Hematopoietic multipotent progenitor cell treated with erythropoietin and hydrocortisone succinate and interleukin-3 and kit ligand, for 8 days (in vitro differentiated cells): ENCODE measurements around the gene TTC39A.
"Not testable (repeated sequence)": the region's sequence is repeated elsewhere in the genome, so short reads cannot be mapped to it uniquely, and the experiment has no call there.

ENCODE experiments used
- DNase-seq: peaks from one replicate; pipeline ENCODE4 v3.0.0-alpha.2; 2015

The TTC39A gene

GRCh38 chr1:51336004-51336403, 5.6 kb upstream of the TTC39A start:
- no peak for DNase-seq

DNA sequence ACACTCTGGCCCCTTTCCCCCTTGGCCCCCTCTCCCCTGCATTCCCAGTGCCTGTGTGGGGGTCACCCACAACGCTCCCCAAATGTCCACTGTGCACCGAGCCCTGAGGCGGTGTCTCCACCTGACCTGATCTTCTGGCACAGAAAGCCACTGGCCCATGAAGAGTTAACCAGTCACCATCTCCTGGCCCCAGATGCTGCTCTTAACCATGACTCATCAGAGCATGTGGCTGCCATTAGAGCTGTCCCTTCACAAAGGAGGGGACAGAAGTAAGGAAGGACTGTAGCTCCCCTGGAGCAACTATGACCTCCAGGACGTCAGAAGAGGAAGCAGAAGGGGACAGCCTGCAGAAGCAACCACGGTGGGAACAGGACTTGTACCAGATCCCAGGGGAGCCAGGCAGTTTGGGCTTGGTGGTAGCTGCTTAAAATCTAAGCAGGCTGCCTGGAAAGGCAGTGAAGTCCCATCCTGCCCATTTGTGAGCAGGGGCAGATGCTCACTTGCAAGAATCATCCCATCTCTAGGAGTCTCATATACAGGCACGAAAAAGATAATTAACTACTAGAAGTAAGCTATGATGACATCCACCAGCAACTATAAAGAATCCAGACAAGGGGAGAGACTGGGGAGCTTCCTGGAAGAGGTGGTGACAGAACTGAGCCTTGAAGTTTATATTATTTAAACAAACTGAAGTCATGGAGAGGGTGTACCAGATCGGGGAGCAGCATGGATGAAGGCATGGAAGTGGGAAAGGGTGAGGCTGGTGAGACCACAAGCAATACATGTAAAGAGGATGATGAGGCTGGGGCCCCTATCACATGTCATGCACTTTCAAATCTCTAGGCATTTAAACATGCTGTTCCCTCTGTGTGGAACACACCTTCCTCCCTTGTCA, 1.1 kb upstream of the TTC39A start:
- DNase-seq, result peak; percentile 80

GRCh38 chr1:51329443-51330325, 678 bp downstream of the TTC39A start:
- no peak for DNase-seq

- DNase-seq, result no peak
Observed at GRCh38 chr1:51328926-51329325, 1.4 kb downstream of the TTC39A start.

- no peak for DNase-seq
Observed at GRCh38 chr1:51328279-51328678, 2.1 kb downstream of the TTC39A start.

DNA sequence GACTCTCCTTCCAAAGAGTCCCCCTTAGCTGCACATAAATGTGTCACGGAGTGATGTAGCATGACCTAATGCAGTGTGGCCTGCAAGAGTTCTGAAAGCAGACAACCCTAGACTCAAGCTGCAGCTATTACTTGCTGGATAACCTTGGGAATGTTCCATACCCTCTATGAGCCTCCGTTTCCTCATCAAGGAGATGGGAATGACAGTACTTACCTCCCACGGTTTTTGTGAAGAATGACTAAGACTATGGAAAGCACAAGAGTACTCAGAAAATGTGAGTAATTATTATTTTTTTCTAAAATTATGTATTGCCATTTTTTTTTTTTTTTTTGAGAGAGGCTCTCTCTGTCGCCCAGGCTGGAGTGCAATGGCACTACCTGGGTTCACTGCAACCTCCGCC, 3.0 kb downstream of the TTC39A start:
- DNase-seq, result no peak

DNA sequence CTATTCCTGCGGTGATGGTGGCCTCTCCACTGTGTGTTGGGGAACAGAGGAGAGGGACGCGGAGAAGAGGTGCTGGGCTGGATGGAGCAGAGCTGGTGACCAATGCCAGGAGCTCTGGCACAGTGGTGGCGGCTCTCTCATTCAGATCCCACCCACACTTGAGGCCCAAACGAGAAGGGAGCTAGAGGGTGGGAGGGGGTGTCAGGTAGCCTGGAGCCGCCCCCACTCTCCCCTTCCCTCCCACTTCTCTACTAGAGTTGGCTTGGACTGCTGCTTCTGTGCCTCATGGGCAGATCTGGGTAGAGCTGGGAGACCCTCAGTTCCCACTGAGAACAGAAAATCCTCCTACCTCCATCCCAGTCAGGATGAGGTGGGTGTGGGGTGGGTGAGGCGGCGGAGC, 3.5 kb downstream of the TTC39A start:
- no peak for DNase-seq

DNA sequence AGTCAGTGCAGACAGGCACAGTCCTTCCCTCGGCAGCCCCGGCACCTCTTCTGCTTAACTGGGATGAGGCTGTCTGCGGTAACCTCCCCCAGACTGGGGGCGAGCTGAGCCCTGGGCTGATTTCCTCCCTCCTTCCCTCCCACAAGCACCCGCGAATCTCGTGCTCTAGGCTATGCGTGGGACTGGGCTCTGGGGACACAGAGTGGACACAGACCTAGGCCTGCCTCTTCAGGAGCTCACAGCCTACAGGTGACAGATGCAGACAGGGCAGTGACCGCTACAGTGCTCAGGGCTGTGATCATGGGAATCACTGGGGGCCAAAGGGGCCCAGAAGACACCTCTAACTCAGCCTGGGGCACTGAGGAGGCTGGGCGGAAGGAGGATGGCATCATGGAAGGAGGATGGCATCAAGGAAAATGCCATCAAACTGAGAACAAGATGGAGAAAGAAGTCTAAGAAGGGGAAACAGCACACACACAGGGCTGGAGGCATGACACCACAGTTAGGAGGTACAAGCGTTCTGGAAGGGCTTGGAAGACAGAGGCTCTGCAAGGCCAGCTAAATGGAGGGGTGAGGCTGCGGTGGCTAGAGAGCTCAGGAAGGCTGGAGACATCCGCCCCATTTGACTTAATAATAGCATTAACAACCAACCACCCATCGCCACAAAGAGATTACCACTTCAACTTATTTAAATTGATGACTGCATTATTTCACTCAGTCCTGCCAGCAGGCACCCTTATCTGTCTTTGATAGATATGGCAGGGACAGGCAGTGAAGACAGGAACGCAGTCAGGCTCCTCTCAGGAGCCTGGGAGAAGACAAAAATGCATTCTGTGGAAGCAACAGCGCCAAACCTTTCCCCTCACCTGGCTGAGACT, 4.2 kb downstream of the TTC39A start:
- DNase-seq, result peak; percentile 23

DNA sequence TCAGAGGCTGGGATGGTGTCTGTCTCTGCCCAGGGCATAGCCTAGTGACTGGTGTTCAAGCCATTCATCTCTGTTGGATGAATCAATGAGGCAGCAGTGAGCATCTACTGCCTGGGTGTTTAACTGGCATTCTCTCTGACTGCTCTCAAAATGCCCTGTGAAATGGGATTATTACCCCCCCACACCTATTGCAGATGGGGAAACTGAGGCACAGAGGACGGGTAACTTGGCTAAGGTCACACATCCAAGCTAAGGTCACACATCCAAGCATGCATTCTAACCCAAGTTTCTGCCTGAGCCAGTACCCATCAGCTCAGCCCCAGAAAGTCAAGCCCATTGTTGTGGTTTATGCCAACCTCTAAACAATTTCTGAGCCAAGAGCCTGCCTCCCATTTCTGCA, 5.0 kb downstream of the TTC39A start:
- no peak for DNase-seq

DNA sequence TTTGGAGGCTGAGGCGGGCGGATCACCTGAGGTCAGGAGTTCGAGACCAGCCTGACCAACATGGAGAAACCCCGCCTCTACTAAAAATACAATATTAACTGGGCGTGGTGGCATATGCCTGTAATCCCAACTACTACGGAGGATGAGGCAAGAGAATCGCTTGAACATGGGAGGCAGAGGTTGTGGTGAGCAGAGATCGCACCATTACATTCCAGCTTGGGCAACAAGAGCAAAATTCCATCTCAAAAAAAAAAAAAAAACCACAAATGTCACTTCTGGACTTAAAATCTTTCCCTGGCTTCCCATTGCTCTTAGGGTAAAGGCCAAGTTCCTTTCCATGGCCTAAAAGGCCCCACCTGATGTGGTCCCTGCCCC, 5.4 kb downstream of the TTC39A start:
- not testable (repeated sequence) for DNase-seq

- DNase-seq, result no peak
Observed at GRCh38 chr1:51324251-51325010, 5.9 kb downstream of the TTC39A start.

DNA sequence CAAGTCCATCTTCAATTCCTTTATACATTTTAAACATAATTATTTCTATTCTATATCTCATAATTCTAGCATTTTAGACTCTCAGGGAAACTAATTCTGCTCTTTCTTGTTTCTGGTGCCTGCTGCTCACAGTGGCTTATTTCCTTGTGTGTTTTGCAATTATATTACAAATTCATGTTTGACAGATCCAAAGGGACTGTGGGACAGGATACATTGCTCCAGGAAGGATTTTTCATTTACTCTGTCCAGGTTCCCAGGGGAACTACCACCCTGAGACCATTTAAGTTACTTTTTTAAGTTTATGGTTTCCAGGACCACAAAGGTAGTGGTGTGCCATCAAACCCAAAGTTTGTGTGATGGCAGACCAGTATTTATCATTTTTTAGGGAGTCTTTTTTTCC, 6.6 kb downstream of the TTC39A start:
- DNase-seq, result no peak

GRCh38 chr1:51322417-51323101, 7.8 kb downstream of the TTC39A start:
- no peak for DNase-seq

DNA sequence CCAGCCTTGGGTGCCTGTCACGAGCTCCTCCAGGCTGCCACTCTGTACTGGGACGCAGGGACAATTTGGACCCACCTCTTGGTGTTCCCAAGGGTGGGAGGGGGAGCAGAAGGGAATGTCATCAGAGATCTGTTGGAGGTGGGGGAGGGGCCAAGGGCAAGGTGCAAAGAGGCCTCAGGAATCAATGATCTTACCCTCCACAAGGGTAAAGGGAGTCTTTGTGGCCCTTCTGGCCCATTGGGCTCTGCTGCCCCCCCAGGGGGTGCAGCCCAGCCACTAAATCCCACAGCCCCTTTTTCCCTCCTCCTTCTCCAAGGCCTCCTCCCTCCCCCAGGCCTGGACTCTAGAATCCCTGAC, 8.5 kb downstream of the TTC39A start:
- no peak for DNase-seq

GRCh38 chr1:51320967-51321923, 9.1 kb downstream of the TTC39A start:
- DNase-seq, result peak; percentile 27

GRCh38 chr1:51317798-51318197, 12.6 kb downstream of the TTC39A start:
- no peak for DNase-seq

- DNase-seq, result no peak
Observed at GRCh38 chr1:51316846-51317120, 13.6 kb downstream of the TTC39A start.

- no peak for DNase-seq
Observed at GRCh38 chr1:51316113-51316845, 14.1 kb downstream of the TTC39A start.

- no peak for DNase-seq
Observed at GRCh38 chr1:51314974-51315373, 15.4 kb downstream of the TTC39A start.
